Measurements from ENCODE around the gene FTL.

- TF ChIP-seq CTCF (IDR thresholded peaks at IDR 0.05; ENCODE audit: low read depth, low read length) (no peak), EZH2phosphoT487 (IDR thresholded peaks at IDR 0.05; ENCODE audit: low read depth) (no peak)
Measured at GRCh38 chr19:48992581-48993174, 27.6 kb downstream of the FTL start.
